Naive thymus-derived CD4-positive, alpha-beta T cell (primary cell): ENCODE results near the gene MKNK2. TPM values are rescaled to one million over a fixed set of nuclear protein-coding genes. Genes with fewer than 3 reads are reported as not detected.

Experiments used
- ATAC-seq: fragments of 150-1000 bp; cut with Tn5 transposase; 2 replicates; pipeline ENCODE4 v1.10.0; 2021; ENCODE audit warnings: mild to moderate bottlenecking, moderate library complexity
- CTCF ChIA-PET: fragments of 350-600 bp; sonication (Branson Sonifier 250); formaldehyde crosslinking; loops from one replicate; lab custom pipeline; 2021; ENCODE audit warnings: antibody characterized with exemption; lab: Charles Lee
- POLR2A ChIA-PET: fragments of 350-600 bp; sonication (Branson Sonifier 250); formaldehyde crosslinking; loops from one replicate; lab custom pipeline; 2021; ENCODE audit warnings: antibody characterized with exemption, inconsistent platforms; lab: Charles Lee
- DNase-seq, 9 donors: peaks; one replicate each; pipeline versions ENCODE4 v3.0.0 to v3.0.0-alpha.2; 2020 to 2022; ENCODE audit warnings: mixed read lengths in 1 of 9
- H3K27ac ChIP-seq: one replicate; pipeline ENCODE4 v1.7.0; 2013; ENCODE audit warnings: mild to moderate bottlenecking, low read depth, low read length, moderate library complexity
- H3K27me3 ChIP-seq, 2 donors: one replicate each; pipeline ENCODE4 v1.7.0; 2013; ENCODE audit warnings: low read length in 2 of 2, mild to moderate bottlenecking in 2 of 2, moderate library complexity in 2 of 2; ENCODE audit not compliant: control insufficient read depth in 2 of 2, insufficient read depth in 2 of 2
- H3K36me3 ChIP-seq, 3 experiments: 1 replicate in 2 of 3; 2 replicates in 1 of 3; pipeline ENCODE4 v1.7.0; 2013; ENCODE audit warnings: low read length in 3 of 3, mild to moderate bottlenecking in 3 of 3, moderate library complexity in 1 of 3; ENCODE audit not compliant: insufficient read depth in 3 of 3, control insufficient read depth in 2 of 3
- H3K4me1 ChIP-seq, 2 donors: one replicate each; pipeline ENCODE4 v1.7.0; 2013; ENCODE audit warnings: low read length in 2 of 2, mild to moderate bottlenecking in 2 of 2, moderate library complexity in 1 of 2; ENCODE audit not compliant: control insufficient read depth in 2 of 2, insufficient read depth in 2 of 2
- H3K4me3 ChIP-seq: 2 replicates; pipeline ENCODE4 v1.7.0; 2013; ENCODE audit warnings: mild to moderate bottlenecking, low read length
- H3K9me3 ChIP-seq, 3 experiments: 1 replicate in 2 of 3; 2 replicates in 1 of 3; pipeline ENCODE4 v1.7.0; 2013; ENCODE audit warnings: low read length in 3 of 3; ENCODE audit not compliant: control insufficient read depth in 2 of 3
- H3K27ac Mint-ChIP-seq, 9 donors: one replicate each; pipeline ENCODE4 v1.8.0; 2020 to 2022; ENCODE audit warnings: mixed read lengths in 9 of 9, mild to moderate bottlenecking in 8 of 9, moderate library complexity in 5 of 9, inconsistent platforms in 2 of 9
- H3K27me3 Mint-ChIP-seq, 5 donors: one replicate each; pipeline ENCODE4 v1.8.0; 2021 to 2022; ENCODE audit warnings: mixed read lengths in 5 of 5, mild to moderate bottlenecking in 1 of 5
- H3K36me3 Mint-ChIP-seq, 5 donors: one replicate each; pipeline ENCODE4 v1.8.0; 2020 to 2022; ENCODE audit warnings: mixed read lengths in 5 of 5, mild to moderate bottlenecking in 3 of 5, inconsistent platforms in 1 of 5
- H3K4me1 Mint-ChIP-seq, 7 donors: one replicate each; pipeline ENCODE4 v1.8.0; 2020 to 2022; ENCODE audit warnings: mixed read lengths in 7 of 7, mild to moderate bottlenecking in 3 of 7, inconsistent platforms in 1 of 7
- H3K4me3 Mint-ChIP-seq, 10 donors: one replicate each; pipeline ENCODE4 v1.8.0; 2020 to 2022; ENCODE audit warnings: mild to moderate bottlenecking in 10 of 10, mixed read lengths in 10 of 10, moderate library complexity in 6 of 10, inconsistent platforms in 2 of 10
- H3K9me3 Mint-ChIP-seq, 11 donors: one replicate each; pipeline ENCODE4 v1.8.0; 2020 to 2022; ENCODE audit warnings: mixed read lengths in 11 of 11, mild to moderate bottlenecking in 4 of 11, inconsistent platforms in 1 of 11, moderate library complexity in 1 of 11
- intact Hi-C, 2 donors: fragments of 100-400 bp; cut with micrococcal nuclease; formaldehyde crosslinking; loops; one replicate each; pipeline ENCODE4 v1.15.1; 2023
- polyA plus RNA-seq, 2 donors: library from polyadenylated mRNA; unstranded; fragments of 300-500 nt; fragmentation: Illumina TruSeq; gene quantifications; one replicate each; pipeline ENCODE4 v1.2.3, GENCODE V29; 2021
- total RNA-seq, 6 experiments: library from RNA in 5 of 6; stranded (reverse) in 5 of 6; gene quantifications; 1 replicate in 5 of 6; 2 replicates in 1 of 6; pipeline ENCODE4 v1.2.3 and lab custom pipeline; 2021 to 2026

MKNK2 gene
- total and polyA plus RNA-seq, 7 experiments from 2014 or later: 28.8 to 347 (median 200) TPM

- Histone ChIP-seq H3K4me3 (no peak overlapping the region), H3K4me1 (no peaks in the 10 kb centered on the region), H3K9me3 (no peaks in the 10 kb centered on the region), H3K36me3 (no peaks in the 10 kb centered on the region), H3K27ac (no peak overlapping the region), H3K27me3 (no peaks in the 10 kb centered on the region)
- Mint-ChIP-seq H3K27me3 (peaks cover 0 to 4% (median 0%) of the 10 kb centered on the region in 5 donors), H3K27ac (no peak overlapping the region), H3K9me3 (peaks cover 0 to 5% (median 0%) of the 10 kb centered on the region in 11 donors), H3K36me3 (peaks cover 0 to 6% (median 0%) of the 10 kb centered on the region in 5 donors), H3K4me3 (no peak overlapping the region), H3K4me1 (peaks cover 0 to 8% (median 5%) of the 10 kb centered on the region in 7 donors)
- intact Hi-C loops: no loop called here
- ChIA-PET CTCF (no interaction called here), POLR2A (interaction anchor here (0.7 to 1.6 kb wide), 2 partner anchors 20 to 383 kb away, joined by 3 to 5 read pairs; no protein-coding TSS in a partner anchor)
- DNase-seq: no peak
- ATAC-seq: no peak
Observed at GRCh38 chr19:2021453-2022140, 29.4 kb downstream of the MKNK2 start.

- H3K4me3 ChIP-seq: no peak overlapping the region
- ChIA-PET POLR2A (interaction anchor here (0.6 to 1.7 kb wide), 5 partner anchors 31 to 75 kb away, joined by 3 to 11 read pairs (median 6); no protein-coding TSS in a partner anchor), CTCF (interaction anchor here (0.7 to 2.1 kb wide), 5 partner anchors 19 to 136 kb away, joined by 3 to 11 read pairs (median 6); partner anchors contain the start of gene IZUMO4)
- no peaks in the 10 kb centered on the region for H3K4me1 ChIP-seq
- no peak for ATAC-seq
- H3K27me3 ChIP-seq: no peaks in the 10 kb centered on the region
- intact Hi-C loops: loop anchor here (1.0 to 2.0 kb wide), 11 partner anchors 24 to 217 kb away; partner anchors contain the start of genes AP3D1 (in 1 of the 2), IZUMO4 (in 1 of the 2), MKNK2 (in 1 of the 2) and MOB3A (in 1 of the 2)
- Mint-ChIP-seq H3K27ac (no peak overlapping the region), H3K4me3 (no peak overlapping the region), H3K4me1 (peaks cover 0 to 14% (median 10%) of the 10 kb centered on the region in 7 donors), H3K36me3 (peaks cover 0 to 2% (median 0%) of the 10 kb centered on the region in 5 donors), H3K27me3 (peaks cover 0 to 4% (median 0%) of the 10 kb centered on the region in 5 donors), H3K9me3 (peaks cover 0 to 2% (median 0%) of the 10 kb centered on the region in 11 donors)
- DNase-seq: no peak
- H3K27ac ChIP-seq: no peak overlapping the region
- no peaks in the 10 kb centered on the region for H3K9me3 ChIP-seq
- H3K36me3 ChIP-seq: no peaks in the 10 kb centered on the region
Observed at GRCh38 chr19:2018752-2019151, 32.3 kb downstream of the MKNK2 start.

GRCh38 chr19:2016041-2016807 lies 34.8 kb downstream of the MKNK2 start:
- DNase-seq: peak in 7 of 9 donors; percentile 26 to 78 (median 56)
- CTCF ChIA-PET: interaction anchor here (0.7 to 1.2 kb wide), 2 partner anchors 70 to 88 kb away, joined by 3 read pairs; no protein-coding TSS in a partner anchor
- intact Hi-C loops: loop anchor here in 1 of 2 donors (1.0 kb wide), 2 partner anchors 26 to 80 kb away; partner anchors contain the start of genes IZUMO4 and MOB3A
- peaks cover 4 to 28% (median 16%) of the 10 kb centered on the region in 7 donors for H3K4me1 Mint-ChIP-seq
- peaks cover 0 to 8% (median 0%) of the 10 kb centered on the region in 3 experiments for H3K36me3 ChIP-seq
- no peaks in the 10 kb centered on the region for H3K9me3 ChIP-seq
- peaks cover 0 to 11% (median 8%) of the 10 kb centered on the region in 5 donors for H3K36me3 Mint-ChIP-seq
- H3K27ac Mint-ChIP-seq: peak overlapping the region in 8 of 9 donors; percentile 29 to 81 (median 60)
- ATAC-seq: peak; percentile 65
- no peaks in the 10 kb centered on the region for H3K27me3 ChIP-seq
- peak overlapping the region; percentile 37 for H3K27ac ChIP-seq
- peak overlapping the region in 9 of 10 donors; percentile 48 to 79 (median 59) for H3K4me3 Mint-ChIP-seq
- no peaks in the 10 kb centered on the region for H3K4me1 ChIP-seq
- POLR2A ChIA-PET: interaction anchor here (0.6 to 2.1 kb wide), 6 partner anchors 8 to 79 kb away, joined by 3 to 6 read pairs (median 4); partner anchors contain the start of gene MKNK2
- no peaks in the 10 kb centered on the region for H3K9me3 Mint-ChIP-seq
- H3K27me3 Mint-ChIP-seq: no peaks in the 10 kb centered on the region
- H3K4me3 ChIP-seq: no peak overlapping the region

- H3K4me3 ChIP-seq: no peak within 1 kb of the TSS
- no peaks in the 10 kb centered on the region for H3K9me3 ChIP-seq
- ATAC-seq (peak; percentile 39), DNase-seq (peak in 4 of 9 donors; percentile 34 to 73 (median 40))
- peak within 1 kb of the TSS in 8 of 9 donors; percentile 42 to 81 (median 60) for H3K27ac Mint-ChIP-seq
- H3K27ac ChIP-seq: peak within 1 kb of the TSS; percentile 40
- CTCF ChIA-PET: no interaction called here
- intact Hi-C loops: no loop called here
- no peaks in the 10 kb centered on the region for H3K4me1 ChIP-seq
- no peaks in the 10 kb centered on the region for H3K9me3 Mint-ChIP-seq
- peak within 1 kb of the TSS; percentile 45 to 80 (median 68) for H3K4me3 Mint-ChIP-seq
- H3K36me3 Mint-ChIP-seq: peaks cover 0 to 12% (median 11%) of the 10 kb centered on the region in 5 donors
- no peaks in the 10 kb centered on the region for H3K27me3 Mint-ChIP-seq
- no peaks in the 10 kb centered on the region for H3K27me3 ChIP-seq
- peaks cover 0 to 8% (median 0%) of the 10 kb centered on the region in 3 experiments for H3K36me3 ChIP-seq
- peaks cover 9 to 32% (median 17%) of the 10 kb centered on the region in 7 donors for H3K4me1 Mint-ChIP-seq
- POLR2A ChIA-PET: interaction anchor here (1.0 kb wide), 1 partner anchor 79 kb away, joined by 3 read pairs; no protein-coding TSS in a partner anchor
Observed at GRCh38 chr19:2015608-2015950, 35.5 kb downstream of the MKNK2 start, which contains the start of gene BTBD2. Gene BTBD2, minus strand, starts transcription at chr19:2015714. Its CDS starts 11 bp downstream, at chr19:2015703.

GRCh38 chr19:2014731-2015607 lies 36.1 kb downstream of the MKNK2 start:
- Histone ChIP-seq H3K36me3 (peaks cover 0 to 8% (median 0%) of the 10 kb centered on the region in 3 experiments), H3K4me3 (no peak overlapping the region), H3K27me3 (no peaks in the 10 kb centered on the region), H3K27ac (peak overlapping the region; percentile 40), H3K9me3 (no peaks in the 10 kb centered on the region), H3K4me1 (no peaks in the 10 kb centered on the region)
- ChIA-PET POLR2A (interaction anchor here (0.6 kb wide), 1 partner anchor 72 kb away, joined by 4 read pairs; no protein-coding TSS in a partner anchor), CTCF (no interaction called here)
- H3K27me3 Mint-ChIP-seq: no peaks in the 10 kb centered on the region
- peak in 2 of 9 donors; percentile 31 to 36 for DNase-seq
- H3K27ac Mint-ChIP-seq: peak overlapping the region in 6 of 9 donors; percentile 17 to 67 (median 38)
- H3K36me3 Mint-ChIP-seq: peaks cover 0 to 18% (median 11%) of the 10 kb centered on the region in 5 donors
- H3K4me1 Mint-ChIP-seq: peaks cover 9 to 35% (median 17%) of the 10 kb centered on the region in 7 donors
- peak; percentile 52 for ATAC-seq
- intact Hi-C loops: no loop called here
- no peaks in the 10 kb centered on the region for H3K9me3 Mint-ChIP-seq
- H3K4me3 Mint-ChIP-seq: peak overlapping the region in 9 of 10 donors; percentile 45 to 80 (median 68)
